ENCODE data around the gene NPDC1. TPM values are rescaled to one million over a fixed set of nuclear protein-coding genes. Genes with fewer than 3 reads are reported as not detected.

The NPDC1 gene
- total RNA-seq, 4 donors from 2014 or later = 11.3 to 22.3 (median 19.0) TPM

DNA sequence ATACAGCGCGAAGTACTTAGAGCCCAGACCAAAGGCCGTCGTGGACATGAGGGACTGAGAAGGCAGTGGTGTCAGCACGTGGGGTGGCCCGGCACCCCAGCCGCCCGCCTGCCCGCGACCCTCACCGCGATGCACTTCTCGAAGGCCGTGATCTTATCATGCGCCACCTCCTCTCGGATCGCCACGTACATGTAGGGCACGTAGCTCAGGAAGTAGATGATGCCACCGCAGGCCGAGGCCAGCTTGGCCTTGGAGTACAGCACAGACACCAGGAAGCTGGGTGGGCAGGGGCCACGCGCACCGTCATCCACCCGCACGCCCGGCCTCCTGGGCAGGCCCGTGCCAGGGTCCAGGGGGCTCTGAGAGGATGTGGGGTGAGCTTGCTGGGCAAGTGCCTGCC, 28.9 kb downstream of the NPDC1 start:
- no peak overlapping the region for H3K4me3 ChIP-seq
- H3K36me3 ChIP-seq = peaks cover 0 to 51% of the 10 kb centered on the region in 2 donors
- no peaks in the 10 kb centered on the region for H3K9me3 ChIP-seq
- ATAC-seq (no peak), DNase-seq (no peak)
- H3K4me1 ChIP-seq = no peaks in the 10 kb centered on the region
- H3K27me3 ChIP-seq = no peaks in the 10 kb centered on the region
- TF ChIP-seq POLR2A (IDR thresholded peaks at IDR 0.05) = no peak
- TF ChIP-seq, protein P1, sequence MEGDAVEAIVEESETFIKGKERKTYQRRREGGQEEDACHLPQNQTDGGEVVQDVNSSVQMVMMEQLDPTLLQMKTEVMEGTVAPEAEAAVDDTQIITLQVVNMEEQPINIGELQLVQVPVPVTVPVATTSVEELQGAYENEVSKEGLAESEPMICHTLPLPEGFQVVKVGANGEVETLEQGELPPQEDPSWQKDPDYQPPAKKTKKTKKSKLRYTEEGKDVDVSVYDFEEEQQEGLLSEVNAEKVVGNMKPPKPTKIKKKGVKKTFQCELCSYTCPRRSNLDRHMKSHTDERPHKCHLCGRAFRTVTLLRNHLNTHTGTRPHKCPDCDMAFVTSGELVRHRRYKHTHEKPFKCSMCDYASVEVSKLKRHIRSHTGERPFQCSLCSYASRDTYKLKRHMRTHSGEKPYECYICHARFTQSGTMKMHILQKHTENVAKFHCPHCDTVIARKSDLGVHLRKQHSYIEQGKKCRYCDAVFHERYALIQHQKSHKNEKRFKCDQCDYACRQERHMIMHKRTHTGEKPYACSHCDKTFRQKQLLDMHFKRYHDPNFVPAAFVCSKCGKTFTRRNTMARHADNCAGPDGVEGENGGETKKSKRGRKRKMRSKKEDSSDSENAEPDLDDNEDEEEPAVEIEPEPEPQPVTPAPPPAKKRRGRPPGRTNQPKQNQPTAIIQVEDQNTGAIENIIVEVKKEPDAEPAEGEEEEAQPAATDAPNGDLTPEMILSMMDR (IDR thresholded peaks at IDR 0.05 in 4 of 5, conservative IDR thresholded peaks at IDR 0.05 in 1 of 5) = no peak
- in situ Hi-C loops (cut with MboI; ENCODE audit: low sequenced_read_pairs in 4 of 4) = no loop called here
- intact Hi-C loops (cut with DNase I; ENCODE audit: low total_unique reads) = no loop called here
- H3K27ac ChIP-seq = no peak overlapping the region

DNA sequence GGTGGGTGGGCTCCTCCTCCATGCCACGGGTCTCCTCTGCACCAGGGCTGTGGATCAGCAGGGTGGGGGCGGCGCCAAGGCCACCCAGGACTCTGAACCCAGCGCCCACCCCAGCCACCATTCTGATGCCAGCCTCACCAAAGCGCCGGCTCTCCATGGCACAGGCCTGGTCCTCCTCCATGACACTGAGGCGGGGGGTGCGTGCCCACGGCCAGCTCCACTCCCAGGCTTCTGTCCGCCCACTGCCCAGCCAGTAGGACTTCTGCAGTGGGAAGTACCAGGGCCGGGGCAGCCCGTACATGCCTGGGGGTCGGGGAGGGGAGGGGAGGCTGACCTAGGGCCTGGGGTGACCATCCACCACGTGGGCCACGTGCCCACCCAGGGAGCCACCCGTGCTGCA, 29.5 kb downstream of the NPDC1 start:
- no peaks in the 10 kb centered on the region for H3K27me3 ChIP-seq
- DNase-seq (no peak), ATAC-seq (no peak)
- H3K4me1 ChIP-seq = no peaks in the 10 kb centered on the region
- no peaks in the 10 kb centered on the region for H3K9me3 ChIP-seq
- no peak overlapping the region for H3K27ac ChIP-seq
- H3K36me3 ChIP-seq = peaks cover 0 to 57% of the 10 kb centered on the region in 2 donors
- no peak overlapping the region for H3K4me3 ChIP-seq
- intact Hi-C loops (cut with DNase I; ENCODE audit: low total_unique reads) = no loop called here
- in situ Hi-C loops (cut with MboI; ENCODE audit: low sequenced_read_pairs in 4 of 4) = no loop called here
- TF ChIP-seq, protein P1 (IDR thresholded peaks at IDR 0.05 in 4 of 5, conservative IDR thresholded peaks at IDR 0.05 in 1 of 5) = no peak
- no peak for TF ChIP-seq POLR2A (IDR thresholded peaks at IDR 0.05)

DNA sequence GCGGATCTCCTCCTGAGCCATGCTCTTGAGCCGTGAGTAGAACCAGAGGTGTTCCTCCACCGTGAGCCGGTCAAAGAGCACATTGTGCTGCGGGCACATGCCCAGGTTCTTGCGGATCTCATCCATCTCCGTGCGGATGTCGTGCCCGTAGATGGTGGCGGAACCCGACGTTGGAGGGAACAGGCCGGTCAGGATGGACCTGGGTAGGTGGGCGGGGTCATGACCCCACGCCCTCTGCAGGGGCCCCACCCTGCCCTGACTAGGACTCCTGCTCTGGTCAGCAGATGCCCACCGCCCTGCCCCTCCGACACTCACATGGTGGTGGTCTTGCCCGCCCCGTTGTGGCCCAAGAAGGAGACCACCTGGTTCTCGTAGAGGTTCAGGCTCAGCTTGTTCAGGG, 30.0 kb downstream of the NPDC1 start:
- Histone ChIP-seq H3K27me3 (no peaks in the 10 kb centered on the region), H3K36me3 (peaks cover 0 to 57% of the 10 kb centered on the region in 2 donors), H3K27ac (no peak overlapping the region), H3K4me1 (no peaks in the 10 kb centered on the region), H3K9me3 (no peaks in the 10 kb centered on the region), H3K4me3 (no peak overlapping the region)
- TF ChIP-seq, protein P1 (IDR thresholded peaks at IDR 0.05 in 4 of 5, conservative IDR thresholded peaks at IDR 0.05 in 1 of 5) = no peak
- TF ChIP-seq POLR2A (IDR thresholded peaks at IDR 0.05) = no peak
- intact Hi-C loops (cut with DNase I; ENCODE audit: low total_unique reads) (no loop called here), in situ Hi-C loops (cut with MboI; ENCODE audit: low sequenced_read_pairs in 4 of 4) (no loop called here)
- ATAC-seq = no peak
- DNase-seq = no peak

DNA sequence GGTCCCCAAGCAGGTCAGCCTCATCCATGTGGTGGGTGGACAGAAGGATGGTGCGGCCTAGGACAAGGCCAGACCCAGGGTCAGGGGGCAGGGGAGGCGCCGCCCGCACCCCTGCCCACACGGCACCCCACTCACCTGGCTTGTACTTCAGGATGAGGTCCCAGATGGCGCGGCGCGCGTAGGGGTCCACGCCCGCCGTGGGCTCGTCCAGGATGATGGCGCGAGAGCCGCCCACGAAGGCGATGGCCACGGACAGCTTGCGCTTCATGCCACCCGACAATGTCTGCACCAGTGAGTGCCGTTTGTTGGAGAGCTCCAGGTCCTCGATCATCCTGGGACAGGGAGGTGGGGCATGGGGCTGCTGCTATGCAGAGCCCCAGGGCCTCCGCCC, 30.4 kb downstream of the NPDC1 start:
- no peak for DNase-seq
- intact Hi-C loops (cut with DNase I; ENCODE audit: low total_unique reads) = no loop called here
- no peak overlapping the region for H3K4me3 ChIP-seq
- ATAC-seq = no peak
- no peaks in the 10 kb centered on the region for H3K9me3 ChIP-seq
- H3K27me3 ChIP-seq = no peaks in the 10 kb centered on the region
- no peaks in the 10 kb centered on the region for H3K4me1 ChIP-seq
- no peak overlapping the region for H3K27ac ChIP-seq
- in situ Hi-C loops (cut with MboI; ENCODE audit: low sequenced_read_pairs in 4 of 4) = no loop called here
- peaks cover 0 to 55% of the 10 kb centered on the region in 2 donors for H3K36me3 ChIP-seq
- TF ChIP-seq, protein P1 (IDR thresholded peaks at IDR 0.05 in 4 of 5, conservative IDR thresholded peaks at IDR 0.05 in 1 of 5) = no peak
- TF ChIP-seq POLR2A (IDR thresholded peaks at IDR 0.05) = no peak
